GM12801 (cell line): ENCODE measurements around the gene DLST.

ENCODE experiments used
- TF ChIP-seq, protein P1 (sequence below): IDR thresholded peaks from one replicate; pipeline ENCODE4 v1.5.1; 2011; ENCODE audit warnings: control low read depth; ENCODE audit not compliant: insufficient read length; ENCODE audit errors: extremely low read depth

DLST gene

GRCh38 chr14:74915426-74915825 is 33.7 kb downstream of the DLST start:
- TF ChIP-seq, protein P1, sequence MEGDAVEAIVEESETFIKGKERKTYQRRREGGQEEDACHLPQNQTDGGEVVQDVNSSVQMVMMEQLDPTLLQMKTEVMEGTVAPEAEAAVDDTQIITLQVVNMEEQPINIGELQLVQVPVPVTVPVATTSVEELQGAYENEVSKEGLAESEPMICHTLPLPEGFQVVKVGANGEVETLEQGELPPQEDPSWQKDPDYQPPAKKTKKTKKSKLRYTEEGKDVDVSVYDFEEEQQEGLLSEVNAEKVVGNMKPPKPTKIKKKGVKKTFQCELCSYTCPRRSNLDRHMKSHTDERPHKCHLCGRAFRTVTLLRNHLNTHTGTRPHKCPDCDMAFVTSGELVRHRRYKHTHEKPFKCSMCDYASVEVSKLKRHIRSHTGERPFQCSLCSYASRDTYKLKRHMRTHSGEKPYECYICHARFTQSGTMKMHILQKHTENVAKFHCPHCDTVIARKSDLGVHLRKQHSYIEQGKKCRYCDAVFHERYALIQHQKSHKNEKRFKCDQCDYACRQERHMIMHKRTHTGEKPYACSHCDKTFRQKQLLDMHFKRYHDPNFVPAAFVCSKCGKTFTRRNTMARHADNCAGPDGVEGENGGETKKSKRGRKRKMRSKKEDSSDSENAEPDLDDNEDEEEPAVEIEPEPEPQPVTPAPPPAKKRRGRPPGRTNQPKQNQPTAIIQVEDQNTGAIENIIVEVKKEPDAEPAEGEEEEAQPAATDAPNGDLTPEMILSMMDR = no peak

DNA sequence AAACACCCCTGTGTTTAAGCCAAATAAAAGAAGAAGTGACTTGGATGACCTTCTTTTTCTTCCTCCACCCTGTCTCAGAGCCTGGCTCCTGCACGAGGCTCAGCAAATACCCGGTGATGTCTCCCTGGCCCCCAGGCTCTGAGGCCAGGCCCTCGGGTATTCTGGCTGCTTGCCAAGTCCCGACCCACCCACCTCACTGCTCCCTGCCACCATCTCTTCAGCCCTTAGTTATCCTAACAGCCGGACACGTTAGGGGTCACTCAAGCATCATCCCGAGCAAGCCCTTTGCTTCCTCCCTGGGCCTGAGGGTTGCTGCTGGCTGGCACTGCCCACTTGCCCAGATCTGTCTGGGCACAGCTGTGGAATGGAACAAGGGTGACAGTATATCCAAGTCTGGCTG is 34.1 kb downstream of the DLST start:
- TF ChIP-seq, protein P1 = no peak

DNA sequence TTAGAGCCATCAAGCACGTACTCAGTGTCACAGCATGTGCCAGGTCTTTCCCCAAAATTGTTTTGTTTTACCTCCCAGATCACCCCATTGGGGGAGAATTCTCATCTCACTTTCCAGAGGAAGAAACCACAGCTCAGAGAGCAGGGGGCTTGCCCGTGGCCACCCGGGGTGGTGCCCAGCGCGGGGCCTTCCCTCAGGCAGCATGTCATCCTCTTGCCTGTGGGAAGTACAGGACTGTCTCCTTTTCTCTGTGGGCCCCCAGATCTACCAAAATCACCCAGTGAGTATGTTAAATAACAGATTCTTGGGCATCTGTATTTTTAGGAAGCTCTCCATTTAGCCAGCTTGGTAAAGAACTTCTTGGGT is 35.4 kb downstream of the DLST start:
- TF ChIP-seq, protein P1 = no peak

DNA sequence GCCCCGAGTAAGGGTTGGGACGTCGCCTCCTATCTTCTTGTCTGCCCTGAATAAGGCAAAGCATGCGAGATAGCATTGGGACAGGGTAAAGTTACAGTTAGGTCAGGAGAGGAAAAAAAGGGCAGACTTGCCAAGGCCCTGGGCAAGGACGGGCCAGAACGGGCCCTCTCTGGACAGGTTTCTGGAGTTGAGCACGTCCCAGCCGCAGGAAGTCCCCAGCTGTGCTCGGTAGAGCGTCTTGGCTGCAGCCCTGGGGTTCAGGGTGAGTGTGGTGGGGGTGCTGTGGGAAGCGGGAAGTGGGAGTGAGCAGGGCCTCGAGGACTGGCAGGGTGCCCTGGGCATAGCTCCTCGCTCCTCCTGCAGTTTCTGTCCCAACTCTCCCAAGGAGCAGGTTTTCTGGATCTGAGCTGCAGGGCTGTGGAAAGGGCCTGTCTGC is 35.9 kb downstream of the DLST start:
- TF ChIP-seq, protein P1 = no peak

GRCh38 chr14:74918380-74918779 is 36.7 kb downstream of the DLST start:
- TF ChIP-seq, protein P1 = no peak

- TF ChIP-seq, protein P1 = no peak
These were observed 37.9 kb downstream of the DLST start for GRCh38 chr14:74919421-74920165.

DNA sequence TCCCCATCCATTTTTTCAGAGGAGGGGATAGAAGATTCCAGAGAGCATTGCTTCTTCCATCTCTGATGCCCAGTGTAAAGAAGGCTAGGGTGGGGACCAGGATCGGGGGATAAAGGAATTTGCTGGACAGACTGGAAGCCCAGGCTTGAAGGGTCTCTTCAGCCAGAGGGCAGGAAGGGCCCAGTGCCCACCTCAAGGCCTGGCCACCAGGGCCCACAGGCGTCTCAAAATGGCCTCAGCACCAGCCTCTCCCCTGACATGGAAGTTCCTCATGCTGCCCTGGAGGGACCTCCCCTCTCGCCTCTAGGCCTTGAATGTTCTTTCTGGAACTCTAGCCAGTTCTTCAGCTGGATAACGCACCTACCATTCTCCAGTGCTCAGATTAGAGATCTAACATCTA is 38.6 kb downstream of the DLST start:
- TF ChIP-seq, protein P1 = no peak
